A549 (cell line): ENCODE data around the gene ZCCHC24.

Source experiments
- CBX8 ChIP-seq: fragments of 200-600 bp; sonication (generic); IDR thresholded peaks from 2 replicates; pipeline ENCODE4 v1.6.1; 2016
- EHMT2 ChIP-seq: fragments of 200-600 bp; sonication (generic); IDR thresholded peaks from 2 replicates; pipeline ENCODE4 v1.6.1; 2016; ENCODE audit warnings: antibody characterized with exemption, low read depth, mild to moderate bottlenecking, moderate library complexity
- EP300 ChIP-seq, 2 experiments: fragments of >200 bp; sonication (Bioruptor Twin); formaldehyde crosslinking; IDR thresholded peaks; 2 replicates in 1 of 2; 3 replicates in 1 of 2; pipeline ENCODE4 v1.6.1; 2016 to 2017
- ESRRA ChIP-seq: fragments of 150-350 bp; IDR thresholded peaks from 2 replicates; pipeline ENCODE4 v1.6.1; 2014; ENCODE audit warnings: mild to moderate bottlenecking, low read length, borderline replicate concordance
- PHF8 ChIP-seq: fragments of 200-600 bp; sonication (generic); IDR thresholded peaks from 2 replicates; pipeline ENCODE4 v1.6.1; 2016; ENCODE audit warnings: low read depth, mild to moderate bottlenecking, antibody characterized with exemption, moderate library complexity, borderline replicate concordance
- POLR2A ChIP-seq: IDR thresholded peaks from 2 replicates; pipeline ENCODE4 v1.6.1; 2012; ENCODE audit warnings: mild to moderate bottlenecking, low read length
- RAD21 ChIP-seq, 2 experiments: fragments of >200 bp in 1 of 2; sonication (Bioruptor Twin) in 1 of 2; formaldehyde crosslinking in 1 of 2; IDR thresholded peaks in 1 of 2; conservative IDR thresholded peaks in 1 of 2; 2 replicates in 1 of 2; 3 replicates in 1 of 2; pipeline ENCODE4 v1.6.1; 2012 to 2018; ENCODE audit warnings: inconsistent platforms in 1 of 2
- REST ChIP-seq: fragments of 200-600 bp; sonication (generic); IDR thresholded peaks from 2 replicates; pipeline ENCODE4 v1.6.1; 2016; ENCODE audit warnings: antibody characterized with exemption, mild to moderate bottlenecking, moderate library complexity
- RFX5 ChIP-seq: fragments of 450-650 bp; IDR thresholded peaks from 2 replicates; pipeline ENCODE4 v1.7.1; 2014; ENCODE audit warnings: antibody characterized with exemption, mild to moderate bottlenecking, moderate library complexity
- ZC3H11A ChIP-seq: fragments of 450-650 bp; IDR thresholded peaks from 2 replicates; pipeline ENCODE4 v1.6.1; 2014; ENCODE audit warnings: antibody characterized with exemption, mild to moderate bottlenecking
- TF ChIP-seq, protein P1 (sequence below): IDR thresholded peaks from 2 replicates; pipeline ENCODE4 v1.6.1; 2012
- TF ChIP-seq, protein P2 (sequence below): fragments of >200 bp; sonication (Bioruptor Twin); formaldehyde crosslinking; IDR thresholded peaks from 3 replicates; pipeline ENCODE4 v1.5.1; 2016

DNA sequence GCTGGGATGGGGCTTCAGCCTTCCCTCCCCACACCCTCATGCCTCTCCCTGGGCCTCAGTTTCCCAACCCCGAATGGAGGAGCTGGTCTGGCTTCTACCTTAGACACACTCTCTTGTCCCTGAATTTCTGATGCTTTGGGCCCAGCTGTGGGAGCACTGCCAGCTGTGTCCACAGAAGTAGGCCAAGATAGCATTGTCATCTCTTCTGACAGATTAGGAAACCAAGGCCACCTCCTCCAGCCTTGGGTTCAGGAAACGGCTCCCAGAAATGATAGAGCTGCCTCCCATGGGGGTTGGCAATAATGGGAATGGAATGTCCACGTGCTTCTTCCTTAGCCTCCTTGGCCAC, 96.8 kb downstream of the ZCCHC24 start:
- TF ChIP-seq, protein P1, sequence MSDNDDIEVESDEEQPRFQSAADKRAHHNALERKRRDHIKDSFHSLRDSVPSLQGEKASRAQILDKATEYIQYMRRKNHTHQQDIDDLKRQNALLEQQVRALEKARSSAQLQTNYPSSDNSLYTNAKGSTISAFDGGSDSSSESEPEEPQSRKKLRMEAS, result no peak
- TF ChIP-seq POLR2A (no peak), RFX5 (no peak), PHF8 (no peak), REST (no peak), ESRRA (no peak), EHMT2 (no peak), RAD21 (conservative IDR thresholded peaks at IDR 0.05 in 1 of 2, IDR thresholded peaks at IDR 0.05 in 1 of 2) (no peak), CBX8 (no peak), ZC3H11A (no peak), EP300 (IDR thresholded peaks at IDR 0.05) (no peak)
- TF ChIP-seq, protein P2, sequence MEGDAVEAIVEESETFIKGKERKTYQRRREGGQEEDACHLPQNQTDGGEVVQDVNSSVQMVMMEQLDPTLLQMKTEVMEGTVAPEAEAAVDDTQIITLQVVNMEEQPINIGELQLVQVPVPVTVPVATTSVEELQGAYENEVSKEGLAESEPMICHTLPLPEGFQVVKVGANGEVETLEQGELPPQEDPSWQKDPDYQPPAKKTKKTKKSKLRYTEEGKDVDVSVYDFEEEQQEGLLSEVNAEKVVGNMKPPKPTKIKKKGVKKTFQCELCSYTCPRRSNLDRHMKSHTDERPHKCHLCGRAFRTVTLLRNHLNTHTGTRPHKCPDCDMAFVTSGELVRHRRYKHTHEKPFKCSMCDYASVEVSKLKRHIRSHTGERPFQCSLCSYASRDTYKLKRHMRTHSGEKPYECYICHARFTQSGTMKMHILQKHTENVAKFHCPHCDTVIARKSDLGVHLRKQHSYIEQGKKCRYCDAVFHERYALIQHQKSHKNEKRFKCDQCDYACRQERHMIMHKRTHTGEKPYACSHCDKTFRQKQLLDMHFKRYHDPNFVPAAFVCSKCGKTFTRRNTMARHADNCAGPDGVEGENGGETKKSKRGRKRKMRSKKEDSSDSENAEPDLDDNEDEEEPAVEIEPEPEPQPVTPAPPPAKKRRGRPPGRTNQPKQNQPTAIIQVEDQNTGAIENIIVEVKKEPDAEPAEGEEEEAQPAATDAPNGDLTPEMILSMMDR, result no peak
